ENCODE results near the gene SLC25A22. TPM values are rescaled to one million over a fixed set of nuclear protein-coding genes. Genes with fewer than 3 reads are reported as not detected.
A peak's percentile ranks its signal among the peaks of the same experiment; 100 is the strongest.

The SLC25A22 gene
- total RNA-seq, 1 donor from 2014 or later: 20.8 TPM

DNA sequence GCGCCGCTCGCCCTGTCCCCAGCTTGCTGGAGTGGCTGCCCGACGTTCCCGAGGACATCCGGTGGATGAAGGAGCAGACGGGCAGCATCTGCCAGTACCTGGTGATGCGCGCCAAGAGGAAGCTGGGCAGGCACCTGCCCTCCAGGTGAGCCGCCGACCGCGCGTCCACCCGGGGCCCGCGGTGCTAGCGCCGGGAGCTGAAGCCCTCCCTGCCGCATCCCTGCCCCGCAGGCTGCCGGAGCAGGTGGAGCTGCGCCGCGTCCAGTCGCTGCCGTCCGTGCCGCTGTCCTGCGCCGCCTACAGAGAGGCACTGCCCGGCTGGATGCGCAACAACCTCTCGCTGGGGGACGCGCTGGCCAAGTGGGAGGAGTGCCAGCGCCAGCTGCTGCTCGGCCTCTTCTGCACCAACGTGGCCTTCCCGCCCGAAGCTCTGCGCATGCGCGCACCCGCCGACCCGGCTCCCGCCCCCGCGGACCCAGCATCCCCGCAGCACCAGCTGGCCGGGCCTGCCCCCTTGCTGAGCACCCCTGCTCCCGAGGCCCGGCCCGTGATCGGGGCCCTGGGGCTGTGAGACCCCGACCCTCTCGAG is 26.3 kb upstream of the SLC25A22 start:
- H3K36me3 ChIP-seq: peaks cover 34% of the 10 kb centered on the region
- ATAC-seq (no peak), DNase-seq (no peak)
- peaks cover 60% of the 10 kb centered on the region for H3K4me1 ChIP-seq
- H3K27ac ChIP-seq: no peak overlapping the region
- TF ChIP-seq, protein P1, sequence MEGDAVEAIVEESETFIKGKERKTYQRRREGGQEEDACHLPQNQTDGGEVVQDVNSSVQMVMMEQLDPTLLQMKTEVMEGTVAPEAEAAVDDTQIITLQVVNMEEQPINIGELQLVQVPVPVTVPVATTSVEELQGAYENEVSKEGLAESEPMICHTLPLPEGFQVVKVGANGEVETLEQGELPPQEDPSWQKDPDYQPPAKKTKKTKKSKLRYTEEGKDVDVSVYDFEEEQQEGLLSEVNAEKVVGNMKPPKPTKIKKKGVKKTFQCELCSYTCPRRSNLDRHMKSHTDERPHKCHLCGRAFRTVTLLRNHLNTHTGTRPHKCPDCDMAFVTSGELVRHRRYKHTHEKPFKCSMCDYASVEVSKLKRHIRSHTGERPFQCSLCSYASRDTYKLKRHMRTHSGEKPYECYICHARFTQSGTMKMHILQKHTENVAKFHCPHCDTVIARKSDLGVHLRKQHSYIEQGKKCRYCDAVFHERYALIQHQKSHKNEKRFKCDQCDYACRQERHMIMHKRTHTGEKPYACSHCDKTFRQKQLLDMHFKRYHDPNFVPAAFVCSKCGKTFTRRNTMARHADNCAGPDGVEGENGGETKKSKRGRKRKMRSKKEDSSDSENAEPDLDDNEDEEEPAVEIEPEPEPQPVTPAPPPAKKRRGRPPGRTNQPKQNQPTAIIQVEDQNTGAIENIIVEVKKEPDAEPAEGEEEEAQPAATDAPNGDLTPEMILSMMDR (IDR thresholded peaks at IDR 0.05): no peak
- intact Hi-C loops (cut with DNase I): no loop called here
- H3K9me3 ChIP-seq: no peaks in the 10 kb centered on the region
- H3K27me3 ChIP-seq: no peaks in the 10 kb centered on the region
- no peak overlapping the region for H3K4me3 ChIP-seq

DNA sequence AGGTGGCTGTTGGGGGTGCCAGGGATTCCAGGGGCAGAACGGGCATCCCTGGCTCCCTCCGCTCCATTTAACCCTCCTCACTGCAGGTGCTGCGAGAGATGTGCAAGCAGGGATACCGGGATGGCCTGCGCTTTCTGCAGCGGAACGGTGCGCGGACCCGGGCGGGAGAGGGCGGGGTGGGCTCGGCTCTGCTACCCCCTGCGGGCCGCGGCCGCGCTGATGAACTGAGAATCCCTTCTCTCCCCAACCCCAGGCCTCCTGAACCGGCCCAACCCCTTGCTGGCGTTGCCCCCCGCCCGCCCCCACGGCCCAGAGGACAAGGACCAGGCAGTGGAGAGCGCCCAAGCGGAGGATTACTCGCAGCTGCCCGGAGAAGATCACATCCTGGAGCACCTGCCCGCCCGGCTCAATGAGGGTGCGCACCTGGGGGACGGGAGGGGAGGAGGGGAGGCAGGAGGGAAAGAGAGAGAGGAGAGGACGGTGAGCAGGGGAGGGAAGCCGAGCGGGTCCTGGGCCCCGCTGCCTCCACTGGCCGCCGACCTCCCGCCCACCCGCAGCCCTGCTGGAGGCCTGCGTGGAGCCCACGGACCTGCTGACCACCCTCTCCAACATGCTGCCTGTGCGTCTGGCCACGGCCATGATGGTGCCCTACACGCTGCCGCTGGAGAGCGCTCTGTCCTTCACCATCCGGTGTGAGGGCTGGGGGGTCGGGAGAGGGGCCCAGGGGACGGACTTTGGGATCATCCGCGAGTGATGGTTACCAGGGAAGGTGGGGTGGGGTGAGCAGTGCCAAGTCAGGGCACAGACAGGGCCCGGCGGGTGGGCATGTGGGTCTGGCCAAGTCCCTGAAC is 25.6 kb upstream of the SLC25A22 start:
- Histone ChIP-seq H3K4me3 (no peak overlapping the region), H3K36me3 (peaks cover 34% of the 10 kb centered on the region), H3K9me3 (no peaks in the 10 kb centered on the region), H3K27me3 (no peaks in the 10 kb centered on the region), H3K4me1 (peaks cover 52% of the 10 kb centered on the region), H3K27ac (no peak overlapping the region)
- DNase-seq (no peak), ATAC-seq (no peak)
- TF ChIP-seq, protein P1 (IDR thresholded peaks at IDR 0.05): no peak
- intact Hi-C loops (cut with DNase I): no loop called here

DNA sequence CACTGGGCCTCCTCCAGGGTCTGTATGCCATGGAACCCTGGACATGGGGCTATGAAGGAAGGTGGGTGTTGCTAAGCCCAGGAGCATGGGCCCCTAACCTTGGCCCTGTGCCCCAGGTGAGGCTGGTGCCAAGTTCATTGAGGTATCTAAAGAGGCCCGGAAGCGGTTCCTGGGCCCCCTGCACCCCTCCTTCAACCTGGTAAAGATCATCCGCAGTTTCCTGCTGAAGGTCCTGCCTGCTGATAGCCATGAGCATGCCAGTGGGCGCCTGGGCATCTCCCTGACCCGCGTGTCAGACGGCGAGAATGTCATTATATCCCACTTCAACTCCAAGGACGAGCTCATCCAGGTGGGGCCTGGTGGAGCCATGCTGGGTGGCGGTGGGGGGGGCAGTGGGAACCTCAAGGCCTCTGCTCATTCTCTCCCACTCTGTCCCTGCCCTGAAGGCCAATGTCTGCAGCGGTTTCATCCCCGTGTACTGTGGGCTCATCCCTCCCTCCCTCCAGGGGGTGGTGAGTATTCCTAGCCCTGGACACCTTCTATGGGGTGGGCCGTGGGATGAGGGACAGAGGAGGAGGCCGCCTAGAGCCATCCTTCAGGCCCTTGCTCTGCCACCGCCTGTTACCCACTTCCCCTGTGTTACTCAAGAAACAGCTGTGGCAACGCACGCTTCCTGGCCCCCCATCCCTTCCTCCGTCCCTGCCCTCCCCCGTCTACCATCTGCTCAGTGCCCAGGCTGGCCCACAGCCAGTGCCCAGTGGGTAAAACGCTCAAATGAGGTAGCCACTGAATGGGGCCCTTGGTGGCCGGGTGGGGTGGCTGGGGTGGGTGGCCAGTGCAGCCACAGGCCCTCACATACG is 23.7 kb upstream of the SLC25A22 start:
- peak; percentile 83 for DNase-seq
- ATAC-seq: peak; percentile 6
- intact Hi-C loops (cut with DNase I): no loop called here
- Histone ChIP-seq H3K27me3 (no peaks in the 10 kb centered on the region), H3K36me3 (peaks cover 34% of the 10 kb centered on the region), H3K27ac (peak overlapping the region; percentile 58), H3K4me3 (peak overlapping the region; percentile 91), H3K9me3 (no peaks in the 10 kb centered on the region), H3K4me1 (peaks cover 37% of the 10 kb centered on the region)
- TF ChIP-seq, protein P1 (IDR thresholded peaks at IDR 0.05): no peak

DNA sequence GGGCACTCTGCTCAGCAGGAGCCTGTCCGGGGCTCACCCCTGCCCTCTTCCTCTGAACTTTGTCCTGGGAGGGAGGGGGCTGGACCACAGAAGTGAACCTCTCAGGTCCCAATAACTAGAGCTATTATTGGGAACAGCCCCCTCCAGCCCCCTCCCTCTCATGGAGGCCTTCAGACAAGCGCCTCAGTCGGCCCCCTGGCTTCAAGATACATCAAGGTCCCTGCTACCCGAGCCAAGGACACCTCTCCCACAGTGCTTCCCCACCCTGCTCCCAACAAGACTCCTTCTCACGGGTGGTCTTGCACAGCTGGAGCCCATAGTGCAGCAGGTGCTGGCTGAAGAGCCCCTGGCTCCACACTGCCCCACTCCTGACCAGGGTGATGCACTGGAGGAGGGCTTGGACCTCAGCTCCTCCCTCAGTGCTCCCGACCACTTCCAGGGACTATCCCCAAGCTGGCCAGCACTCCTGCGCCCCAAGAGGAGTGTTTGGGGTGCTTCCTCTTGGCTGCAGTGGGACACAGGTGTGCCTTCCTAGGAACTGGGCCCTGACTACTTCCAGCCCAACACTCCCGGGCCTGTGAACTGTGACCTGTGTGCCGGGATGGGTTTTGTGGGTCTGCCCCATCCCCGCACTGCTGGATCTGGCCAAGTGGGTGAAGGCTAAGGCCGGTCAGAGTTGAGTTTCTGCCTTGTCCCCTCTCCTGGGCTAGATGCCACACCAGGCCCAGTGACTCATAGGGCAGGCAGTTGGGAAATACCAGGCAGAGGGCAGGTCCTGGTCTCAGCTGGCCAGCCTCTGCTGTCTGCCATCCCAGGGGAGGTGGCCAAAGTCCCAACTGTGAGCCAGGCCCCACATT is 22.8 kb upstream of the SLC25A22 start:
- Histone ChIP-seq H3K27ac (peak overlapping the region; percentile 95), H3K4me3 (peak overlapping the region; percentile 91), H3K4me1 (peaks cover 28% of the 10 kb centered on the region), H3K36me3 (peaks cover 34% of the 10 kb centered on the region), H3K27me3 (no peaks in the 10 kb centered on the region), H3K9me3 (no peaks in the 10 kb centered on the region)
- peak; percentile 90 for DNase-seq
- TF ChIP-seq, protein P1 (IDR thresholded peaks at IDR 0.05): no peak
- intact Hi-C loops (cut with DNase I): no loop called here
- peak; percentile 58 for ATAC-seq
